H9 (cell line): Measurements from ENCODE around the gene TMEM198. TPM values are rescaled to one million over a fixed set of nuclear protein-coding genes. Genes with fewer than 3 reads are reported as not detected.

Source experiments
- DNase-seq: peaks from one replicate; pipeline ENCODE4 v3.0.0-alpha.2; 2017
- H2AFZ ChIP-seq: one replicate; pipeline ENCODE4 v1.6.1; 2013; ENCODE audit warnings: mild to moderate bottlenecking, low read length, control low read depth, moderate library complexity
- H2AK5ac ChIP-seq: 2 replicates; pipeline ENCODE4 v1.6.1; 2013; ENCODE audit warnings: low read length, control low read depth, mixed read lengths; ENCODE audit not compliant: insufficient read length
- H2BK120ac ChIP-seq: one replicate; pipeline ENCODE4 v1.6.1; 2013; ENCODE audit warnings: low read depth, mild to moderate bottlenecking, low read length, control low read depth, inconsistent platforms; ENCODE audit not compliant: poor library complexity, severe bottlenecking
- H2BK12ac ChIP-seq: 2 replicates; pipeline ENCODE4 v1.6.1; 2013; ENCODE audit warnings: low read length, control low read depth, mixed read lengths, low read depth; ENCODE audit not compliant: insufficient read length
- H2BK15ac ChIP-seq: 2 replicates; pipeline ENCODE4 v1.6.1; 2013; ENCODE audit warnings: low read depth, low read length, control low read depth
- H2BK20ac ChIP-seq: one replicate; pipeline ENCODE4 v1.6.1; 2013; ENCODE audit warnings: low read depth, mild to moderate bottlenecking, low read length, control low read depth, inconsistent platforms; ENCODE audit not compliant: poor library complexity, severe bottlenecking
- H2BK5ac ChIP-seq: 2 replicates; pipeline ENCODE4 v1.6.1; 2013; ENCODE audit warnings: low read length, control low read depth, mixed read lengths; ENCODE audit not compliant: insufficient read length
- H3K14ac ChIP-seq: 2 replicates; pipeline ENCODE4 v1.6.1; 2013; ENCODE audit warnings: low read length, control low read depth; ENCODE audit not compliant: insufficient read depth
- H3K18ac ChIP-seq: 2 replicates; pipeline ENCODE4 v1.6.1; 2013; ENCODE audit warnings: low read depth, mild to moderate bottlenecking, mixed read lengths, low read length, control low read depth; ENCODE audit not compliant: insufficient read length
- H3K23ac ChIP-seq: 2 replicates; pipeline ENCODE4 v1.6.1; 2013; ENCODE audit warnings: low read length, control low read depth, mixed read lengths, low read depth; ENCODE audit not compliant: insufficient read length
- H3K23me2 ChIP-seq: 2 replicates; pipeline ENCODE4 v1.6.1; 2013; ENCODE audit warnings: low read depth, mild to moderate bottlenecking, mixed read lengths, low read length, control low read depth; ENCODE audit not compliant: insufficient read length, poor library complexity, severe bottlenecking
- H3K27ac ChIP-seq: 2 replicates; pipeline ENCODE4 v1.5.1; 2013; ENCODE audit warnings: low read length, control low read depth, mixed read lengths, low read depth; ENCODE audit not compliant: insufficient read length
- H3K27me3 ChIP-seq: 2 replicates; pipeline ENCODE4 v1.6.1; 2013; ENCODE audit warnings: low read length, control low read depth, inconsistent platforms; ENCODE audit not compliant: insufficient read depth
- H3K4ac ChIP-seq: 2 replicates; pipeline ENCODE4 v1.6.1; 2013; ENCODE audit warnings: low read depth, mild to moderate bottlenecking, control low read depth, inconsistent platforms, low read length, moderate library complexity
- H3K4me1 ChIP-seq: 2 replicates; pipeline ENCODE4 v1.6.1; 2013; ENCODE audit warnings: low read length, control low read depth, inconsistent platforms; ENCODE audit not compliant: insufficient read depth
- H3K4me2 ChIP-seq: 2 replicates; pipeline ENCODE4 v1.6.1; 2013; ENCODE audit warnings: low read length, control low read depth, mixed read lengths; ENCODE audit not compliant: insufficient read length, insufficient read depth
- H3K56ac ChIP-seq: 2 replicates; pipeline ENCODE4 v1.6.1; 2013; ENCODE audit warnings: low read depth, mild to moderate bottlenecking, mixed read lengths, low read length, control low read depth; ENCODE audit not compliant: insufficient read length
- H3K79me1 ChIP-seq: 2 replicates; pipeline ENCODE4 v1.6.1; 2013; ENCODE audit warnings: low read depth, mild to moderate bottlenecking, moderate library complexity, low read length, control low read depth, inconsistent platforms; ENCODE audit not compliant: insufficient read depth, poor library complexity, severe bottlenecking
- H3K79me2 ChIP-seq: 2 replicates; pipeline ENCODE4 v1.6.1; 2013; ENCODE audit warnings: low read length, control low read depth, inconsistent platforms; ENCODE audit not compliant: insufficient read depth
- H3K9ac ChIP-seq: 2 replicates; pipeline ENCODE4 v1.6.1; 2013; ENCODE audit warnings: low read length, control low read depth, mixed read lengths; ENCODE audit not compliant: insufficient read length; ENCODE audit errors: extremely low read depth
- H3K9me3 ChIP-seq: one replicate; pipeline ENCODE4 v1.6.1; 2013; ENCODE audit warnings: low read depth, low read length, inconsistent platforms; ENCODE audit not compliant: control insufficient read depth
- H3T11ph ChIP-seq: one replicate; pipeline ENCODE4 v1.6.1; 2013; ENCODE audit warnings: mild to moderate bottlenecking, low read length, control low read depth, inconsistent platforms
- H4K20me1 ChIP-seq: one replicate; pipeline ENCODE4 v1.6.1; 2013; ENCODE audit not compliant: control insufficient read depth, insufficient read length, insufficient read depth
- H4K5ac ChIP-seq: 2 replicates; pipeline ENCODE4 v1.6.1; 2013; ENCODE audit warnings: low read depth, mild to moderate bottlenecking, mixed read lengths, low read length, control low read depth; ENCODE audit not compliant: insufficient read length
- H4K8ac ChIP-seq: replicated peaks from 2 replicates; pipeline ENCODE4 v1.6.1; 2013; ENCODE audit warnings: low read length, control low read depth, mixed read lengths, low read depth; ENCODE audit not compliant: insufficient read length
- H4K91ac ChIP-seq: 2 replicates; pipeline ENCODE4 v1.6.1; 2013; ENCODE audit warnings: low read depth, mild to moderate bottlenecking, moderate library complexity, mixed read lengths, low read length, control low read depth; ENCODE audit not compliant: insufficient read length
- H3K27ac Mint-ChIP-seq, 3 experiments: 2 replicates in 2 of 3; 3 replicates in 1 of 3; pipeline ENCODE4 v1.8.0; 2020 to 2021; ENCODE audit warnings: mixed read lengths in 3 of 3, mild to moderate bottlenecking in 1 of 3, moderate library complexity in 1 of 3
- H3K27me3 Mint-ChIP-seq: 2 replicates; pipeline ENCODE4 v1.8.0; 2021; ENCODE audit warnings: low read depth, mild to moderate bottlenecking, moderate library complexity, mixed read lengths
- H3K36me3 Mint-ChIP-seq, 3 experiments: 2 replicates in 2 of 3; 3 replicates in 1 of 3; pipeline ENCODE4 v1.8.0; 2020 to 2021; ENCODE audit warnings: low read depth in 3 of 3, mixed read lengths in 3 of 3; ENCODE audit not compliant: insufficient read depth in 1 of 3
- H3K4me1 Mint-ChIP-seq, 2 experiments: 2 replicates each; pipeline ENCODE4 v1.8.0; 2020; ENCODE audit warnings: mixed read lengths in 2 of 2
- H3K4me3 Mint-ChIP-seq, 2 experiments: 2 replicates in 1 of 2; 3 replicates in 1 of 2; pipeline ENCODE4 v1.8.0; 2020 to 2021; ENCODE audit warnings: mild to moderate bottlenecking in 2 of 2, mixed read lengths in 2 of 2, moderate library complexity in 1 of 2
- H3K9me3 Mint-ChIP-seq, 2 experiments: 2 replicates in 1 of 2; 3 replicates in 1 of 2; pipeline ENCODE4 v1.8.0; 2020; ENCODE audit warnings: mild to moderate bottlenecking in 2 of 2, mixed read lengths in 2 of 2, moderate library complexity in 1 of 2
- CTCF ChIP-seq: fragments of 200-600 bp; sonication (generic); conservative IDR thresholded peaks from 3 replicates; pipeline ENCODE4 v1.8.0; 2021; ENCODE audit warnings: antibody characterized with exemption, mild to moderate bottlenecking
- whole genome bisulfite sequencing: extraction: QIAGEN DNeasy Blood & Tissue Kit; methylation state at CpG from one replicate; pipeline ENCODE4 v1.1.7; 2013; ENCODE audit warnings: missing lambda C conversion rate, low lambda C conversion rate, mixed read lengths; ENCODE audit not compliant: insufficient read length; ENCODE audit errors: extremely low coverage; 5-methylcytosine and 5-hydroxymethylcytosine counted together
- total RNA-seq: library from RNA; stranded (reverse); gene quantifications from 2 replicates; pipeline ENCODE4 v1.2.1, GENCODE V29; 2021

TMEM198 gene
- total RNA-seq, 1 experiment from 2014 or later: 7.7 TPM

GRCh38 chr2:219548990-219549389 is 5.2 kb downstream of the TMEM198 start:
- Histone ChIP-seq H4K8ac (no peak overlapping the region), H3K4me1 (peaks cover 3% of the 10 kb centered on the region; the same call in 1 of the 2 replicates), H3K9me3 (no peaks in the 10 kb centered on the region), H4K5ac (no peak overlapping the region), H4K20me1 (no peaks in the 10 kb centered on the region), H2AFZ (no peak overlapping the region), H2BK12ac (no peak overlapping the region), H3K79me2 (no peaks in the 10 kb centered on the region), H2BK20ac (no peak overlapping the region), H3K79me1 (no peaks in the 10 kb centered on the region), H2BK120ac (no peak overlapping the region), H2AK5ac (no peak overlapping the region), H3K4me2 (no peak overlapping the region), H3K14ac (no peak overlapping the region), H3K27me3 (peaks cover 4% of the 10 kb centered on the region; the same call in 1 of the 2 replicates), H2BK5ac (no peak overlapping the region), H3K9ac (no peak overlapping the region), H3K18ac (no peak overlapping the region), H3T11ph (no peak overlapping the region), H3K56ac (no peak overlapping the region), H3K23ac (no peak overlapping the region), H4K91ac (no peak overlapping the region), H3K27ac (no peak overlapping the region), H3K23me2 (peaks cover 18% of the 10 kb centered on the region), H3K4ac (no peak overlapping the region), H2BK15ac (no peak overlapping the region)
- Mint-ChIP-seq H3K4me1 (peaks cover 19 to 26% of the 10 kb centered on the region in 2 experiments), H3K9me3 (peaks cover 0 to 3% of the 10 kb centered on the region in 2 experiments; a peak in 1 of 5 replicates), H3K27me3 (peaks cover 56% of the 10 kb centered on the region), H3K27ac (no peak overlapping the region), H3K36me3 (peaks cover 10 to 26% (median 26%) of the 10 kb centered on the region in 3 experiments; a peak in 6 of 7 replicates), H3K4me3 (no peak overlapping the region; a peak in 1 of 5 replicates)
- TF ChIP-seq CTCF: no peak
- no peak for DNase-seq
- WGBS: no CpG with 5 or more reads among the region's 18 CpGs
